Neural cell (in vitro differentiated cells): Measurements from ENCODE around the gene GOSR1. TPM values are rescaled to one million over a fixed set of nuclear protein-coding genes. Genes with fewer than 3 reads are reported as not detected.
"Not testable (repeated sequence)": the region's sequence is repeated elsewhere in the genome, so short reads cannot be mapped to it uniquely, and the experiment has no call there.

Experiments used
- H2AFZ ChIP-seq: fragments of 200-600, 300-800 bp; sonication (generic), shearing (Covaris generic); 2 replicates; pipeline ENCODE4 v1.6.0; 2014; ENCODE audit warnings: low read depth, mild to moderate bottlenecking, antibody characterized with exemption, low read length, moderate library complexity
- H3F3A ChIP-seq: fragments of 200-600 bp; shearing (Covaris generic); 2 replicates; pipeline ENCODE4 v1.6.1; 2016; ENCODE audit warnings: mild to moderate bottlenecking, moderate library complexity, mixed read lengths, antibody characterized with exemption, low read length; ENCODE audit not compliant: insufficient read depth, poor library complexity, severe bottlenecking
- H3K27ac ChIP-seq: fragments of 200-600, 300-800 bp; sonication (generic), shearing (Covaris generic); 2 replicates; pipeline ENCODE4 v1.5.1; 2014; ENCODE audit warnings: mild to moderate bottlenecking, low read length, moderate library complexity
- H3K27me3 ChIP-seq: fragments of 300-800, 200-600 bp; sonication (generic), shearing (Covaris generic); 2 replicates; pipeline ENCODE4 v1.6.0; 2014; ENCODE audit warnings: mild to moderate bottlenecking, low read depth, low read length, moderate library complexity; ENCODE audit not compliant: insufficient read depth
- H3K36me3 ChIP-seq: fragments of 300-800, 200-600 bp; sonication (generic), shearing (Covaris generic); 2 replicates; pipeline ENCODE4 v1.5.1; 2014; ENCODE audit warnings: mild to moderate bottlenecking, antibody characterized with exemption, low read length, moderate library complexity; ENCODE audit not compliant: insufficient read depth
- H3K4me2 ChIP-seq: fragments of 300-800, 200-600 bp; sonication (generic), shearing (Covaris generic); 2 replicates; pipeline ENCODE4 v1.6.0; 2014; ENCODE audit warnings: mild to moderate bottlenecking, low read length
- H3K4me3 ChIP-seq: fragments of 300-800, 200-600 bp; sonication (generic), shearing (Covaris generic); 2 replicates; pipeline ENCODE4 v1.5.1; 2014; ENCODE audit warnings: mild to moderate bottlenecking, low read length, moderate library complexity
- H3K79me2 ChIP-seq: fragments of 200-600 bp; shearing (Covaris generic); replicated peaks from 2 replicates; pipeline ENCODE4 v1.6.0; 2014; ENCODE audit warnings: mild to moderate bottlenecking, low read length, moderate library complexity; ENCODE audit not compliant: insufficient read depth
- H3K9ac ChIP-seq: fragments of 300-800, 200-600 bp; sonication (generic), shearing (Covaris generic); 2 replicates; pipeline ENCODE4 v1.6.1; 2016; ENCODE audit warnings: mild to moderate bottlenecking, low read length, mixed read lengths
- H3K9me2 ChIP-seq: fragments of 200-600 bp; shearing (Covaris generic); 2 replicates; pipeline ENCODE4 v1.6.1; 2016; ENCODE audit warnings: mild to moderate bottlenecking, low read length, mixed read lengths; ENCODE audit not compliant: insufficient read depth
- H3K9me3 ChIP-seq: fragments of 200-600, 300-800 bp; sonication (generic), shearing (Covaris generic); 2 replicates; pipeline ENCODE4 v1.6.1; 2016; ENCODE audit warnings: mild to moderate bottlenecking, mixed run types, low read length, moderate library complexity, mixed read lengths
- H4K20me1 ChIP-seq: fragments of 200-600 bp; shearing (Covaris generic); 2 replicates; pipeline ENCODE4 v1.6.1; 2016; ENCODE audit warnings: mild to moderate bottlenecking, mixed run types; ENCODE audit not compliant: insufficient read depth
- MXI1 ChIP-seq: fragments of 450-650 bp; conservative IDR thresholded peaks from 2 replicates; pipeline ENCODE4 v1.6.1; 2014; ENCODE audit warnings: antibody characterized with exemption, mild to moderate bottlenecking; ENCODE audit not compliant: poor library complexity, severe bottlenecking
- RAD21 ChIP-seq: fragments of 450-650 bp; conservative IDR thresholded peaks from 2 replicates; pipeline ENCODE4 v1.6.1; 2014; ENCODE audit warnings: antibody characterized with exemption, mild to moderate bottlenecking, moderate library complexity
- REST ChIP-seq: IDR thresholded peaks from 2 replicates; pipeline ENCODE4 v1.6.1; 2012; ENCODE audit warnings: borderline replicate concordance
- TAF1 ChIP-seq: IDR thresholded peaks from 2 replicates; pipeline ENCODE4 v1.6.1; 2012; ENCODE audit warnings: low read depth
- polyA plus RNA-seq: library from polyadenylated mRNA; depleted of rRNA; stranded (reverse); fragments of >200 nt; gene quantifications from 2 replicates; pipeline ENCODE4 v1.2.3, GENCODE V29; 2014

The GOSR1 gene
- polyA plus RNA-seq, 1 donor from 2014 or later, result 20.1 TPM

- H3K9me3 ChIP-seq, result no peaks in the 10 kb centered on the region
- H4K20me1 ChIP-seq, result no peaks in the 10 kb centered on the region
- H3K27me3 ChIP-seq, result no peaks in the 10 kb centered on the region
- no peak overlapping the region for H3K4me3 ChIP-seq
- H3K9me2 ChIP-seq, result no peaks in the 10 kb centered on the region
- no peak overlapping the region for H2AFZ ChIP-seq
- no peaks in the 10 kb centered on the region for H3K36me3 ChIP-seq
- no peak overlapping the region for H3K4me2 ChIP-seq
- H3K9ac ChIP-seq, result no peak overlapping the region
- no peak for TF ChIP-seq MXI1
- no peak for TF ChIP-seq RAD21
- no peak for TF ChIP-seq TAF1
- TF ChIP-seq REST, result no peak
- no peak overlapping the region for H3K27ac ChIP-seq
- H3F3A ChIP-seq, result no peaks in the 10 kb centered on the region
- no peaks in the 10 kb centered on the region for H3K79me2 ChIP-seq
Measured at GRCh38 chr17:30565073-30565935, 88.1 kb downstream of the GOSR1 start.

- H3K9me2 ChIP-seq, H3K9ac ChIP-seq, H3F3A ChIP-seq, H3K27me3 ChIP-seq, H3K36me3 ChIP-seq, H3K79me2 ChIP-seq, H3K27ac ChIP-seq, H2AFZ ChIP-seq, H3K9me3 ChIP-seq, H3K4me2 ChIP-seq, H3K4me3 ChIP-seq, H4K20me1 ChIP-seq: not testable (repeated sequence)
Measured at GRCh38 chr17:30566104-30566503, 88.9 kb downstream of the GOSR1 start.

GRCh38 chr17:30566516-30567225, 89.5 kb downstream of the GOSR1 start:
- not testable (repeated sequence) for H3K9me2 ChIP-seq, H3K27ac ChIP-seq, H4K20me1 ChIP-seq, H3K79me2 ChIP-seq, H3K36me3 ChIP-seq, H3K4me3 ChIP-seq, H3K9ac ChIP-seq, H2AFZ ChIP-seq, H3F3A ChIP-seq, H3K9me3 ChIP-seq, H3K27me3 ChIP-seq, H3K4me2 ChIP-seq
